ENCODE results near the gene NOL4L.

DNA sequence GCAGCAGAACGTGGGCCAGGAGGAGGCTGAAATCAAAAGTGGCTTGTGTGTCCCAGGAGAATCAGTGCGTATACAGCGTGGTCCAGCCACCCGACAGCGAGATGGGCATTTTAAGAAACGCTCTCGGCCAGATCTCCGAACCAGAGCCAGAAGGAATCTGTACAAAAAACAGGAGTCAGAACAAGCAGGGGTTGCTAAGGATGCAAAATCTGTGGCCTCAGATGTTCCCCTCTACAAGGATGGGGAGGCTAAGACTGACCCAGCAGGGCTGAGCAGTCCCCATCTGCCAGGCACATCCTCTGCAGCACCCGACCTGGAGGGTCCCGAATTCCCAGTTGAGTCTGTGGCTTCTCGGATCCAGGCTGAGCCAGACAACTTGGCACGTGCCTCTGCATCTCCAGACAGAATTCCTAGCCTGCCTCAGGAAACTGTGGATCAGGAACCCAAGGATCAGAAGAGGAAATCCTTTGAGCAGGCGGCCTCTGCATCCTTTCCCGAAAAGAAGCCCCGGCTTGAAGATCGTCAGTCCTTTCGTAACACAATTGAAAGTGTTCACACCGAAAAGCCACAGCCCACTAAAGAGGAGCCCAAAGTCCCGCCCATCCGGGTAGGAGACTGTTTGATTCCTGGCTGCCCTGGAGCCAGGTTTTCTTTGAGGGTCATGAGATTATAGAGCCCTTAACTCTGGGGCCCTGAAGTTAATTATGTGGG lies 151.7 kb downstream of the NOL4L start:
- TF ChIP-seq, protein P1, sequence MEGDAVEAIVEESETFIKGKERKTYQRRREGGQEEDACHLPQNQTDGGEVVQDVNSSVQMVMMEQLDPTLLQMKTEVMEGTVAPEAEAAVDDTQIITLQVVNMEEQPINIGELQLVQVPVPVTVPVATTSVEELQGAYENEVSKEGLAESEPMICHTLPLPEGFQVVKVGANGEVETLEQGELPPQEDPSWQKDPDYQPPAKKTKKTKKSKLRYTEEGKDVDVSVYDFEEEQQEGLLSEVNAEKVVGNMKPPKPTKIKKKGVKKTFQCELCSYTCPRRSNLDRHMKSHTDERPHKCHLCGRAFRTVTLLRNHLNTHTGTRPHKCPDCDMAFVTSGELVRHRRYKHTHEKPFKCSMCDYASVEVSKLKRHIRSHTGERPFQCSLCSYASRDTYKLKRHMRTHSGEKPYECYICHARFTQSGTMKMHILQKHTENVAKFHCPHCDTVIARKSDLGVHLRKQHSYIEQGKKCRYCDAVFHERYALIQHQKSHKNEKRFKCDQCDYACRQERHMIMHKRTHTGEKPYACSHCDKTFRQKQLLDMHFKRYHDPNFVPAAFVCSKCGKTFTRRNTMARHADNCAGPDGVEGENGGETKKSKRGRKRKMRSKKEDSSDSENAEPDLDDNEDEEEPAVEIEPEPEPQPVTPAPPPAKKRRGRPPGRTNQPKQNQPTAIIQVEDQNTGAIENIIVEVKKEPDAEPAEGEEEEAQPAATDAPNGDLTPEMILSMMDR (IDR thresholded peaks at IDR 0.05; ENCODE audit: low read length): no peak
- no peak for TF ChIP-seq EZH2 (IDR thresholded peaks at IDR 0.05; ENCODE audit: borderline replicate concordance, low read length)
